Hepatocyte (in vitro differentiated cells): ENCODE measurements around the gene SRP19. TPM values are rescaled to one million over a fixed set of nuclear protein-coding genes. Genes with fewer than 3 reads are reported as not detected.
"Not testable (repeated sequence)": the region's sequence is repeated elsewhere in the genome, so short reads cannot be mapped to it uniquely, and the experiment has no call there.

Experiments used
- DNase-seq: peaks from one replicate; pipeline ENCODE4 v3.0.0-alpha.2; 2016; ENCODE audit warnings: low spot score
- H2AFZ ChIP-seq: fragments of 200-600 bp; sonication (generic); 2 replicates; pipeline ENCODE4 v1.6.0; 2016; ENCODE audit warnings: antibody characterized with exemption, mild to moderate bottlenecking
- H3K27ac ChIP-seq: fragments of 200-600 bp; sonication (generic); 2 replicates; pipeline ENCODE4 v1.5.1; 2016; ENCODE audit warnings: mild to moderate bottlenecking
- H3K27me3 ChIP-seq: fragments of 200-600 bp; sonication (generic); 2 replicates; pipeline ENCODE4 v1.6.1; 2016
- H3K36me3 ChIP-seq: fragments of 200-600 bp; sonication (generic); replicated peaks from 2 replicates; pipeline ENCODE4 v1.5.1; 2016; ENCODE audit warnings: low read depth; ENCODE audit not compliant: insufficient read depth
- H3K4me1 ChIP-seq: fragments of 200-600 bp; sonication (generic); 2 replicates; pipeline ENCODE4 v1.5.1; 2016; ENCODE audit warnings: mild to moderate bottlenecking, moderate library complexity; ENCODE audit not compliant: insufficient read depth
- H3K4me2 ChIP-seq: fragments of 200-600 bp; sonication (generic); 2 replicates; pipeline ENCODE4 v1.6.0; 2016
- H3K4me3 ChIP-seq: fragments of 200-600 bp; sonication (generic); 2 replicates; pipeline ENCODE4 v1.5.1; 2016; ENCODE audit warnings: mild to moderate bottlenecking
- H3K79me2 ChIP-seq: fragments of 200-600 bp; sonication (generic); 2 replicates; pipeline ENCODE4 v1.6.0; 2017; ENCODE audit warnings: mild to moderate bottlenecking
- H3K9me2 ChIP-seq: fragments of 200-600 bp; sonication (generic); replicated peaks from 2 replicates; pipeline ENCODE4 v1.6.0; 2017; ENCODE audit warnings: mild to moderate bottlenecking; ENCODE audit not compliant: insufficient read depth
- H3K9me3 ChIP-seq: fragments of 200-600 bp; sonication (generic); 2 replicates; pipeline ENCODE4 v1.5.1; 2016; ENCODE audit warnings: low read depth, mild to moderate bottlenecking
- H4K20me1 ChIP-seq: fragments of 200-600 bp; sonication (generic); 2 replicates; pipeline ENCODE4 v1.6.0; 2016; ENCODE audit warnings: mild to moderate bottlenecking; ENCODE audit not compliant: insufficient read depth, poor library complexity, severe bottlenecking
- EZH2 ChIP-seq: fragments of 200-600 bp; sonication (generic); IDR thresholded peaks from 2 replicates; pipeline ENCODE4 v1.6.1; 2016; ENCODE audit warnings: antibody characterized with exemption, mild to moderate bottlenecking, borderline replicate concordance
- EZH2phosphoT487 ChIP-seq: fragments of 200-600 bp; sonication (generic); IDR thresholded peaks from one replicate; pipeline ENCODE4 v1.6.1; 2018; ENCODE audit warnings: antibody characterized with exemption, mild to moderate bottlenecking, low read depth, moderate library complexity; ENCODE audit not compliant: unreplicated experiment, severe bottlenecking
- whole genome bisulfite sequencing: methylation state at CpG from one replicate; pipeline ENCODE4 v1.1.6; 2016; ENCODE audit warnings: low lambda C conversion rate; ENCODE audit errors: missing lambda C conversion rate; 5-methylcytosine and 5-hydroxymethylcytosine counted together
- polyA plus RNA-seq: library from polyadenylated mRNA; unstranded; fragments of >200 nt; fragmentation: Nextera tagmentation; extraction: Ambion mirVana; gene quantifications from 2 replicates; pipeline ENCODE4 v1.2.1, GENCODE V29; 2016
- total RNA-seq: library from RNA; depleted of rRNA; stranded (reverse); fragments of >200 nt; gene quantifications from 2 replicates; pipeline ENCODE4 v1.2.3, GENCODE V29; 2014
- TF ChIP-seq, protein P1 (sequence below): fragments of 200-600 bp; sonication (generic); IDR thresholded peaks from 2 replicates; pipeline ENCODE4 v1.5.1; 2016; ENCODE audit warnings: antibody characterized with exemption, mild to moderate bottlenecking; ENCODE audit not compliant: poor library complexity

Gene SRP19
- total and polyA plus RNA-seq, 2 experiments from 2014 or later = 151 to 152 TPM

DNA sequence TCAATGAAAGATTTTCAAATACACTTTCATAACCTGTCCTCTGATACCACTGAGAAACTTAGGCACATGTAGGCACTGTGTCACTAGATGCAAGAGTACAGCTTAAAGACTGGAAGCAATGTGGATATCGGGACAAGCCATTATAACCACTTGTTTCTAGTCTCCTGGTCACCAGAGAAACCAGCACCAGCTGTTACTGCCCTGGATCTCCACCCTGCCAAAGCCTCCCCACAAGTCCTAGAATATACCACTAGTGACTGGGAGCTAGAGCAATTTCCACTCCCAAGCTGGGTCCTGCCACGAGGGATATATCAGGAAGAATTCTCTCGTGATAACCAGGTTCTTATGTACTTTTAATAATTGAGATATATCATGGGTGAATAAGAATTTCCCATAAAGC, 41.5 kb downstream of the SRP19 start:
- Histone ChIP-seq H3K9me3 (no peaks in the 10 kb centered on the region), H4K20me1 (peaks cover 11% of the 10 kb centered on the region), H3K27ac (no peak overlapping the region), H2AFZ (no peak overlapping the region), H3K4me1 (no peaks in the 10 kb centered on the region), H3K79me2 (peaks cover 47% of the 10 kb centered on the region), H3K9me2 (no peaks in the 10 kb centered on the region), H3K36me3 (no peaks in the 10 kb centered on the region), H3K4me3 (no peak overlapping the region), H3K27me3 (no peaks in the 10 kb centered on the region), H3K4me2 (no peak overlapping the region)
- DNase-seq = no peak
- TF ChIP-seq EZH2phosphoT487 (no peak), EZH2 (no peak)
- TF ChIP-seq, protein P1, sequence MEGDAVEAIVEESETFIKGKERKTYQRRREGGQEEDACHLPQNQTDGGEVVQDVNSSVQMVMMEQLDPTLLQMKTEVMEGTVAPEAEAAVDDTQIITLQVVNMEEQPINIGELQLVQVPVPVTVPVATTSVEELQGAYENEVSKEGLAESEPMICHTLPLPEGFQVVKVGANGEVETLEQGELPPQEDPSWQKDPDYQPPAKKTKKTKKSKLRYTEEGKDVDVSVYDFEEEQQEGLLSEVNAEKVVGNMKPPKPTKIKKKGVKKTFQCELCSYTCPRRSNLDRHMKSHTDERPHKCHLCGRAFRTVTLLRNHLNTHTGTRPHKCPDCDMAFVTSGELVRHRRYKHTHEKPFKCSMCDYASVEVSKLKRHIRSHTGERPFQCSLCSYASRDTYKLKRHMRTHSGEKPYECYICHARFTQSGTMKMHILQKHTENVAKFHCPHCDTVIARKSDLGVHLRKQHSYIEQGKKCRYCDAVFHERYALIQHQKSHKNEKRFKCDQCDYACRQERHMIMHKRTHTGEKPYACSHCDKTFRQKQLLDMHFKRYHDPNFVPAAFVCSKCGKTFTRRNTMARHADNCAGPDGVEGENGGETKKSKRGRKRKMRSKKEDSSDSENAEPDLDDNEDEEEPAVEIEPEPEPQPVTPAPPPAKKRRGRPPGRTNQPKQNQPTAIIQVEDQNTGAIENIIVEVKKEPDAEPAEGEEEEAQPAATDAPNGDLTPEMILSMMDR = no peak
- WGBS = 98% methylated on average over 3 of the region's 3 CpGs

DNA sequence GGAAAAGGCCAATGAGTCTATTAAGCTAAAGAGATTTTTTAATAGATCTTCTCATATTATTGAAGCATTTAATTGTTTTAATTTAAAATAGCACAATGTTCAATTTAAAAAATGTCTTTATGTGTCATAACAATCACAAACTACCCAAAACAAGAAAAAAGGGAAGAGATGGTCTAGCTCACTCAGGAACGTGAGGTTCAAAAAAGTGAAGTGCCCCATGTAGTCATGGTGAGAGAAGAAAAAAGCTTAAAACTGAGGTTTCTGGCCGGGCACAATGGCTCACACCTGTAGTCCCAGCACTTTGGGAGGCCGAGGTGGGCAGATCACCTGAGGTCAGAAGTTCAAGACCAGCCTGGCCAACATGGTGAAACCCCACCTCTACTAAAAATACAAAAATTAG, 43.9 kb downstream of the SRP19 start:
- DNase-seq, H3K4me1 ChIP-seq, H2AFZ ChIP-seq, H3K27me3 ChIP-seq, H3K9me2 ChIP-seq, H3K27ac ChIP-seq, H3K4me2 ChIP-seq, H3K4me3 ChIP-seq, H3K36me3 ChIP-seq, H3K9me3 ChIP-seq: not testable (repeated sequence)
- WGBS = 93% methylated on average over 3 of the region's 3 CpGs
- Histone ChIP-seq H4K20me1 (peaks cover 11% of the 10 kb centered on the region), H3K79me2 (peaks cover 60% of the 10 kb centered on the region)

DNA sequence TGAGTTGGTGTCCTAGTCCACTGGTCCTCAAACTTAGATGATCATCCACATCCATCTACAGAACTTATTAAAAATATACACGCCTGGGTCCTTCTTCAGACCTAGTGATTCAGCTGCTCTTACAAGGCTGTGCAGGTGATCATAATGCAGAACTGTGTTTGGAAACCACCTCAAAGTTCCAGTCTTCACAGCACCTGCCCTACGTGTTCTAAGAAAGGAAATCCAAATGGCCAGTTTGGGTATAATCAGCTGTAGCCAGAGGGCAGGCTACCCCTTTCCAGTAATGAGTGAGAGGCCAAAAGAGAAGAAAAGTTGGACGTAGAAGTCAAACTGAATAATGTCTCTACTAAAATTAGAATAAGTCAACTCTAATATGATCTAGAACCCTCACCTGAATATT, 45.5 kb downstream of the SRP19 start:
- Histone ChIP-seq H3K36me3 (no peaks in the 10 kb centered on the region), H3K79me2 (peaks cover 69% of the 10 kb centered on the region), H4K20me1 (peaks cover 11% of the 10 kb centered on the region), H3K27ac (no peak overlapping the region), H3K4me1 (no peaks in the 10 kb centered on the region), H2AFZ (no peak overlapping the region), H3K4me3 (no peak overlapping the region), H3K27me3 (no peaks in the 10 kb centered on the region), H3K4me2 (no peak overlapping the region), H3K9me3 (no peaks in the 10 kb centered on the region), H3K9me2 (no peaks in the 10 kb centered on the region)
- TF ChIP-seq EZH2 (no peak), EZH2phosphoT487 (no peak)
- TF ChIP-seq, protein P1 = no peak
- DNase-seq = no peak
- 91% methylated on average over 3 of the region's 3 CpGs for WGBS

DNA sequence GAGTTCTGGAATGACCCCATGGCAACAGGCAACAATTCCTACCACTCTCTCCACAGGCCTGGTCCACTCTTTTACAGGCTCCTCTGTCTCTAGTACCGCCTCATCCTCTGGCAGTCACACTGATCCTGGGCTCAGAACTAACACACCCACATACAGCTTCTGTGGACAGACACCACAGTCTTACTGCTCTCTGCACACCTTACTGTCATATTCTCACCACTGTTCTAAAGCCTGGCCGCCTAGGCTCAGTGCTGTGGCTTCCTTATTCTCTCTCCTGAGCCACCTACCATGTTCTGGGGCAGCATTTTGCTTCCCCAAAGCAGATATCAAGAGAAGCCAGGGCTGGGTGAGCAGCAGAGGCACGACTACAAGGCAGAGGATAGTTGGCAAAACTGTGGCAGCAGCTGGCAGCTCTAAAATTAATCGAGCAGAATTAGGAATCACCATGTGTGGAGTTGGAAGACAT, 46.1 kb downstream of the SRP19 start:
- H4K20me1 ChIP-seq = peaks cover 11% of the 10 kb centered on the region
- 94% methylated on average over 4 of the region's 4 CpGs for WGBS
- H3K4me3 ChIP-seq = no peak overlapping the region
- TF ChIP-seq EZH2phosphoT487 (no peak), EZH2 (no peak)
- TF ChIP-seq, protein P1 = no peak
- H3K36me3 ChIP-seq = no peaks in the 10 kb centered on the region
- H3K9me2 ChIP-seq = no peaks in the 10 kb centered on the region
- no peak overlapping the region for H3K4me2 ChIP-seq
- no peak for DNase-seq
- no peaks in the 10 kb centered on the region for H3K9me3 ChIP-seq
- no peak overlapping the region for H3K27ac ChIP-seq
- H2AFZ ChIP-seq = no peak overlapping the region
- H3K79me2 ChIP-seq = peaks cover 72% of the 10 kb centered on the region
- no peaks in the 10 kb centered on the region for H3K27me3 ChIP-seq
- H3K4me1 ChIP-seq = no peaks in the 10 kb centered on the region
